ENCODE data around the gene ADCYAP1. TPM values are rescaled to one million over a fixed set of nuclear protein-coding genes. Genes with fewer than 3 reads are reported as not detected.

ADCYAP1 gene
- total RNA-seq, 1 donor from 2014 or later: 0.32 TPM

DNA sequence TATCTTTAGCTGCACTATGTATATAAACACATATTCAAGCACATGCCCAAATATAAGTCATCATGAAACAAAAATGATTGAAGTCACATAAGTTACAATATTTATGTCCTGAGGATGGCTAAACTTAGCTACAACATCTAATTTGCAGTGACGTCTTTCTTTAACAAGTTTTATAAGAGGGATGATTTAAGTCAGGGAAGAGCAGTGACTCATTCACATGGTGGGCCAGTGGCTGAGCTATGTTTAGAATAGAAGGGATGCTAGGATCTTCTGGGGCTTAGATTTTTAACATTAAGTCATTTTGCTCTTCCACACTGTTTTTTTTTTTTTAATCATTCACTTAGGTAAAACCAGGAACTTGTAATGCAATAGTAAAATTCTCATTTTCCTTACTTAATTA lies 22.3 kb downstream of the ADCYAP1 start:
- ATAC-seq: no peak
- no peaks in the 10 kb centered on the region for H3K9me3 ChIP-seq
- DNase-seq: no peak
- H3K4me1 ChIP-seq: no peaks in the 10 kb centered on the region
- TF ChIP-seq CTCF (IDR thresholded peaks at IDR 0.05): no peak
- H3K27ac ChIP-seq: no peak overlapping the region
- no peaks in the 10 kb centered on the region for H3K27me3 ChIP-seq (ENCODE audit: low read depth)
- H3K36me3 ChIP-seq: no peaks in the 10 kb centered on the region
- H3K4me3 ChIP-seq: no peak overlapping the region
- intact Hi-C loops (cut with DNase I): no loop called here

DNA sequence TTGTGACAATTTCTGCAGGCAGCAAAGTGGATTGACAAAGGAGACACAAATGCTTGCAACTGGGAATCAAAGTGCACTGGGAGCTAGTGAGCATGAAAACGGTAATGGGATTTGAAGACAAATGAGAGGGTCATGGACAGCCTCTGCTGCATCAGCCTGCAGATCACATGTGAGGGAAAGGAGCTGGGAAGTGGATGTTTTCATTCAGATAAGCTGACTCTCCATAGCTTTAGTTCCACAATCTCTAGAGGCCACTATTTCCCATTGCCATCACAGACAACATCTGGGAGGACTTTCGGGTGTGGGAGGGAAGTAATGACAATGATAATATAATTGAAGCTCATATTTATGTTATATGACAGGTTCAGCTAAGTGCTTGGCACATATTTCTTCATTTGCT lies 28.4 kb downstream of the ADCYAP1 start:
- no peak for TF ChIP-seq CTCF (IDR thresholded peaks at IDR 0.05)
- intact Hi-C loops (cut with DNase I): no loop called here
- no peak overlapping the region for H3K27ac ChIP-seq
- DNase-seq: no peak
- H3K9me3 ChIP-seq: no peaks in the 10 kb centered on the region
- no peaks in the 10 kb centered on the region for H3K27me3 ChIP-seq (ENCODE audit: low read depth)
- H3K4me1 ChIP-seq: no peaks in the 10 kb centered on the region
- no peaks in the 10 kb centered on the region for H3K36me3 ChIP-seq
- no peak for ATAC-seq
- no peak overlapping the region for H3K4me3 ChIP-seq

- intact Hi-C loops (cut with DNase I): no loop called here
- H3K9me3 ChIP-seq: no peaks in the 10 kb centered on the region
Measured at GRCh38 chr18:934518-935133, 30.0 kb downstream of the ADCYAP1 start.

GRCh38 chr18:936941-937340 lies 32.3 kb downstream of the ADCYAP1 start:
- H3K4me3 ChIP-seq: no peak overlapping the region
- ATAC-seq (no peak), DNase-seq (no peak)
- no peaks in the 10 kb centered on the region for H3K36me3 ChIP-seq
- no peak overlapping the region for H3K27ac ChIP-seq
- no peak for TF ChIP-seq CTCF (IDR thresholded peaks at IDR 0.05)
- no peaks in the 10 kb centered on the region for H3K9me3 ChIP-seq
- intact Hi-C loops (cut with DNase I): no loop called here
- H3K4me1 ChIP-seq: no peaks in the 10 kb centered on the region
- H3K27me3 ChIP-seq (ENCODE audit: low read depth): no peaks in the 10 kb centered on the region

More at GRCh38 chr18:934518-935133, 30.0 kb downstream of the ADCYAP1 start:
- Histone ChIP-seq H3K4me1 (no peaks in the 10 kb centered on the region), H3K36me3 (no peaks in the 10 kb centered on the region), H3K27me3 (ENCODE audit: low read depth) (no peaks in the 10 kb centered on the region), H3K4me3 (no peak overlapping the region), H3K27ac (no peak overlapping the region)
- no peak for DNase-seq
- peak; percentile 78 to 88 for ATAC-seq
- TF ChIP-seq CTCF (IDR thresholded peaks at IDR 0.05): no peak

- intact Hi-C loops (cut with DNase I): no loop called here
- no peaks in the 10 kb centered on the region for H3K27me3 ChIP-seq (ENCODE audit: low read depth)
- no peak overlapping the region for H3K27ac ChIP-seq
- no peaks in the 10 kb centered on the region for H3K9me3 ChIP-seq
- no peak for DNase-seq
- no peak for ATAC-seq
- TF ChIP-seq CTCF (IDR thresholded peaks at IDR 0.05): no peak
- no peaks in the 10 kb centered on the region for H3K36me3 ChIP-seq
- no peak overlapping the region for H3K4me3 ChIP-seq
- no peaks in the 10 kb centered on the region for H3K4me1 ChIP-seq
Measured at GRCh38 chr18:939166-939565, 34.5 kb downstream of the ADCYAP1 start.
